ENCODE measurements around the gene WASHC2A.
"Not testable (repeated sequence)": the region's sequence is repeated elsewhere in the genome, so short reads cannot be mapped to it uniquely, and the experiment has no call there.

DNA sequence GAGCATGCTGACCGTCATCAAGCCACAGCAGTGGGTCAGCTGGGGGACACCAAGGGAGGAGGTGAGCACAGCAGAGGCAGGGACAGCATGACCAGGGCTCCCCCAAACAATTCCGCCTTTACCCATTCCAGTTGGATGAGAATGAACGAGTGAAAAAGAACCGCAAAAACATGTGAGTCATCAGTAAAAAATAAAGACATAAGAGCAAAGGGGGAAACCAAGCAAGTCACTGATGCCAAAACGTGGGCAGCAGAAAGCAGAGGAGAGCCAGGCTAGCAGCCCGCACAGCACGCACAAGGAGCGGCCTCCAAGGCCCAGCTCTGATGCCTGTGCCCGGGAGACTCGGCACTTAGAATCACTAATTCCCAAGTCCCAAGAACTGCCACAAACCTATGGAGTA is 7.8 kb upstream of the WASHC2A start:
- TF ChIP-seq, protein P1, sequence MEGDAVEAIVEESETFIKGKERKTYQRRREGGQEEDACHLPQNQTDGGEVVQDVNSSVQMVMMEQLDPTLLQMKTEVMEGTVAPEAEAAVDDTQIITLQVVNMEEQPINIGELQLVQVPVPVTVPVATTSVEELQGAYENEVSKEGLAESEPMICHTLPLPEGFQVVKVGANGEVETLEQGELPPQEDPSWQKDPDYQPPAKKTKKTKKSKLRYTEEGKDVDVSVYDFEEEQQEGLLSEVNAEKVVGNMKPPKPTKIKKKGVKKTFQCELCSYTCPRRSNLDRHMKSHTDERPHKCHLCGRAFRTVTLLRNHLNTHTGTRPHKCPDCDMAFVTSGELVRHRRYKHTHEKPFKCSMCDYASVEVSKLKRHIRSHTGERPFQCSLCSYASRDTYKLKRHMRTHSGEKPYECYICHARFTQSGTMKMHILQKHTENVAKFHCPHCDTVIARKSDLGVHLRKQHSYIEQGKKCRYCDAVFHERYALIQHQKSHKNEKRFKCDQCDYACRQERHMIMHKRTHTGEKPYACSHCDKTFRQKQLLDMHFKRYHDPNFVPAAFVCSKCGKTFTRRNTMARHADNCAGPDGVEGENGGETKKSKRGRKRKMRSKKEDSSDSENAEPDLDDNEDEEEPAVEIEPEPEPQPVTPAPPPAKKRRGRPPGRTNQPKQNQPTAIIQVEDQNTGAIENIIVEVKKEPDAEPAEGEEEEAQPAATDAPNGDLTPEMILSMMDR (conservative IDR thresholded peaks at IDR 0.05 in 1 of 2, IDR thresholded peaks at IDR 0.05 in 1 of 2; ENCODE audit: extremely low read depth in 1 of 2, insufficient read depth in 1 of 2, low read depth in 1 of 2, low read length in 2 of 2) = not testable (repeated sequence)
- TF ChIP-seq EZH2 (IDR thresholded peaks at IDR 0.05; ENCODE audit: borderline replicate concordance, low read length) = not testable (repeated sequence)

Measured in mammary epithelial cell (primary cell).